ENCODE measurements around the gene CDK17. TPM values are rescaled to one million over a fixed set of nuclear protein-coding genes. Genes with fewer than 3 reads are reported as not detected.
"Not testable (repeated sequence)": the region's sequence is repeated elsewhere in the genome, so short reads cannot be mapped to it uniquely, and the experiment has no call there.

The CDK17 gene
- total RNA-seq, 4 donors from 2014 or later = 32.4 to 64.7 (median 49.0) TPM

GRCh38 chr12:96344124-96344695 is 56.0 kb downstream of the CDK17 start:
- no peaks in the 10 kb centered on the region for H3K27me3 ChIP-seq
- H3K9me3 ChIP-seq = no peaks in the 10 kb centered on the region
- TF ChIP-seq CTCF (IDR thresholded peaks at IDR 0.05) = no peak
- TF ChIP-seq POLR2A (IDR thresholded peaks at IDR 0.05) = no peak
- H3K4me3 ChIP-seq (replicated peaks in 1 of 3) = no peak overlapping the region
- intact Hi-C loops (cut with DNase I) = no loop called here
- H3K4me1 ChIP-seq = no peaks in the 10 kb centered on the region
- 79 to 98% methylated on average over 3 of the region's 3 CpGs for WGBS, 2 donors
- no peaks in the 10 kb centered on the region for H3K36me3 ChIP-seq
- no peak overlapping the region for H3K27ac ChIP-seq
- DNase-seq = no peak

GRCh38 chr12:96343347-96343954 is 56.8 kb downstream of the CDK17 start:
- intact Hi-C loops (cut with DNase I) = no loop called here
- no peak for TF ChIP-seq POLR2A (IDR thresholded peaks at IDR 0.05)
- TF ChIP-seq CTCF (IDR thresholded peaks at IDR 0.05) = no peak
- WGBS, 2 donors = 95 to 96% methylated on average over 3 of the region's 3 CpGs

GRCh38 chr12:96339666-96340065 is 60.6 kb downstream of the CDK17 start:
- H3K9me3 ChIP-seq; H3K4me1 ChIP-seq; H3K36me3 ChIP-seq; H3K27ac ChIP-seq; H3K27me3 ChIP-seq; intact Hi-C loops (cut with DNase I); DNase-seq; H3K4me3 ChIP-seq (replicated peaks in 1 of 3): not testable (repeated sequence)
- 96 to 98% methylated on average over 5 of the region's 5 CpGs for WGBS, 2 donors

More at GRCh38 chr12:96343347-96343954, 56.8 kb downstream of the CDK17 start:
- DNase-seq = no peak
- Histone ChIP-seq H3K36me3 (no peaks in the 10 kb centered on the region), H3K4me1 (no peaks in the 10 kb centered on the region), H3K9me3 (no peaks in the 10 kb centered on the region), H3K27me3 (no peaks in the 10 kb centered on the region), H3K27ac (no peak overlapping the region), H3K4me3 (replicated peaks in 1 of 3) (no peak overlapping the region)

GRCh38 chr12:96338852-96339471 is 61.3 kb downstream of the CDK17 start:
- Histone ChIP-seq H3K27ac (no peak overlapping the region), H3K36me3 (no peaks in the 10 kb centered on the region), H3K27me3 (no peaks in the 10 kb centered on the region), H3K4me3 (replicated peaks in 1 of 3) (no peak overlapping the region), H3K4me1 (no peaks in the 10 kb centered on the region), H3K9me3 (no peaks in the 10 kb centered on the region)
- intact Hi-C loops (cut with DNase I) = no loop called here
- no peak for TF ChIP-seq CTCF (IDR thresholded peaks at IDR 0.05)
- no peak for TF ChIP-seq POLR2A (IDR thresholded peaks at IDR 0.05)
- WGBS, 2 donors = 51 to 57% methylated on average over 3 of the region's 3 CpGs
- DNase-seq = no peak

- Histone ChIP-seq H3K27ac (no peak overlapping the region), H3K4me3 (replicated peaks in 1 of 3) (no peak overlapping the region), H3K36me3 (no peaks in the 10 kb centered on the region), H3K9me3 (no peaks in the 10 kb centered on the region), H3K27me3 (no peaks in the 10 kb centered on the region), H3K4me1 (no peaks in the 10 kb centered on the region)
- intact Hi-C loops (cut with DNase I) = no loop called here
- TF ChIP-seq CTCF (IDR thresholded peaks at IDR 0.05) = no peak
- TF ChIP-seq POLR2A (IDR thresholded peaks at IDR 0.05) = no peak
- no peak for DNase-seq
Measured at GRCh38 chr12:96337953-96338352, 62.3 kb downstream of the CDK17 start.

Data from thyroid gland (tissue), 4 donors.